HS-5 (cell line): ENCODE data around the gene ETNK2.
"Not testable (repeated sequence)": the region's sequence is repeated elsewhere in the genome, so short reads cannot be mapped to it uniquely, and the experiment has no call there.

Source experiments
- DNase-seq: peaks from one replicate; pipeline ENCODE4 v3.0.0-alpha.2; 2012; ENCODE audit warnings: low read depth

ETNK2 gene

GRCh38 chr1:204126386-204126785 lies 25.5 kb downstream of the ETNK2 start:
- no peak for DNase-seq

GRCh38 chr1:204125759-204126351 lies 26.0 kb downstream of the ETNK2 start:
- no peak for DNase-seq

GRCh38 chr1:204124639-204125038 lies 27.2 kb downstream of the ETNK2 start:
- DNase-seq: no peak

- no peak for DNase-seq
Observed at GRCh38 chr1:204123376-204123775, 28.5 kb downstream of the ETNK2 start.

GRCh38 chr1:204121840-204122555 lies 29.8 kb downstream of the ETNK2 start:
- no peak for DNase-seq

GRCh38 chr1:204116539-204116938 lies 35.3 kb downstream of the ETNK2 start:
- no peak for DNase-seq

GRCh38 chr1:204115116-204115515 lies 36.7 kb downstream of the ETNK2 start:
- no peak for DNase-seq

GRCh38 chr1:204114606-204115005 lies 37.2 kb downstream of the ETNK2 start:
- DNase-seq: no peak

GRCh38 chr1:204113896-204114295 lies 37.9 kb downstream of the ETNK2 start:
- no peak for DNase-seq

- DNase-seq: no peak
Observed at GRCh38 chr1:204112876-204113730, 38.7 kb downstream of the ETNK2 start.

GRCh38 chr1:204110894-204111633 lies 40.8 kb downstream of the ETNK2 start:
- no peak for DNase-seq

- DNase-seq: no peak
Observed at GRCh38 chr1:204108312-204109141, 43.3 kb downstream of the ETNK2 start.

- DNase-seq: no peak
Observed at GRCh38 chr1:204107892-204108291, 44.0 kb downstream of the ETNK2 start.

- DNase-seq: no peak
Observed at GRCh38 chr1:204106825-204107224, 45.0 kb downstream of the ETNK2 start.

- DNase-seq: no peak
Observed at GRCh38 chr1:204105131-204105515, 46.7 kb downstream of the ETNK2 start.

GRCh38 chr1:204104331-204105130 lies 47.3 kb downstream of the ETNK2 start:
- peak; percentile 16 for DNase-seq

- no peak for DNase-seq
Observed at GRCh38 chr1:204103431-204103741, 48.5 kb downstream of the ETNK2 start.

- DNase-seq: no peak
Observed at GRCh38 chr1:204102739-204103430, 49.0 kb downstream of the ETNK2 start.

GRCh38 chr1:204102029-204102611 lies 49.7 kb downstream of the ETNK2 start:
- DNase-seq: no peak

- DNase-seq: not testable (repeated sequence)
Observed at GRCh38 chr1:204099754-204100153, 52.1 kb downstream of the ETNK2 start.
